ENCODE results near the gene NFE2L1. TPM values are rescaled to one million over a fixed set of nuclear protein-coding genes. Genes with fewer than 3 reads are reported as not detected.

NFE2L1 gene
- polyA plus RNA-seq, 1 experiment = 251 TPM

DNA sequence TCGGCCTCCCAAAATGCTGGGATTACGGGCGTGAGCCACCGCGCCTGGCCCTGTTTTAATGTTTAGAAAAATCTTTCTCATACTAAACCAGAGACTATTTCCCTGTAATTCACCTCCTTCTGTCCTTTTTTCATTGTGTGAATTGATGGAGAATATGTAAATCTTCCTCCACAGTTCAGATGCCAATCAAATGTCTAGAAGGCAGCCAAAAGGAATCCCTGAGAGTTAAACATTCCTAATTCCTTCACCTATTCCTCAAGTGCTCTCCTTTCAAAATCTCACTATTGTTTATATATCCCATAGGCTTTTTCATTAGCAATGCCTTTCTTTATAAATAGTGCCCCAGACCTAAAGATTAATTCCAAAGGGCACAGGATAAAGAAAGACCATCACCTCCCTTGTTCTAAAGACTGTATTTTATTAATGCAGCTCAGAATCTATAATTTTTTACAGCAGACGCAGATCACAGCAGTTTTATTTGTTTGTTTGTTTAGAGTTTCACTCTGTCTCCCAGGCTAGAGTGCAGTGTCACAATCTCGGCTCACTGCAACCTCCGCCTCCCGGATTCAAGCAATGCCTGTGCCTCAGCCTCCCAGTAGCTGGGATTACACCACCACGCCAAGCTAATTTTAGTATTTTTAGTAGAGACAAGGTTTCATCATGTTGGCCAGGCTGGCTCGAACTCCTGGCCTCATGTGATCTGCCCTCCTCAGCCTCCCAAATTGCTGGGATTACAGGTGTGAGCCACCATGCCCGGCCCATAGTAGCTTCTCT is 41.0 kb upstream of the NFE2L1 start:
- DNase-seq (ENCODE audit: low read depth, low spot score) = no peak
- POLR2A ChIA-PET = no interaction called here
- no peaks in the 10 kb centered on the region for H3K27me3 ChIP-seq (ENCODE audit: control insufficient read depth, insufficient read depth, low read length)
- CTCF ChIA-PET = interaction anchor here (0.9 to 1.9 kb wide), 4 partner anchors 11 to 60 kb away, joined by 4 to 8 read pairs (median 4); partner anchors contain the start of gene CDK5RAP3
- H3K27ac ChIP-seq (ENCODE audit: low read depth, low read length) = no peak overlapping the region
- TF ChIP-seq, protein P1, sequence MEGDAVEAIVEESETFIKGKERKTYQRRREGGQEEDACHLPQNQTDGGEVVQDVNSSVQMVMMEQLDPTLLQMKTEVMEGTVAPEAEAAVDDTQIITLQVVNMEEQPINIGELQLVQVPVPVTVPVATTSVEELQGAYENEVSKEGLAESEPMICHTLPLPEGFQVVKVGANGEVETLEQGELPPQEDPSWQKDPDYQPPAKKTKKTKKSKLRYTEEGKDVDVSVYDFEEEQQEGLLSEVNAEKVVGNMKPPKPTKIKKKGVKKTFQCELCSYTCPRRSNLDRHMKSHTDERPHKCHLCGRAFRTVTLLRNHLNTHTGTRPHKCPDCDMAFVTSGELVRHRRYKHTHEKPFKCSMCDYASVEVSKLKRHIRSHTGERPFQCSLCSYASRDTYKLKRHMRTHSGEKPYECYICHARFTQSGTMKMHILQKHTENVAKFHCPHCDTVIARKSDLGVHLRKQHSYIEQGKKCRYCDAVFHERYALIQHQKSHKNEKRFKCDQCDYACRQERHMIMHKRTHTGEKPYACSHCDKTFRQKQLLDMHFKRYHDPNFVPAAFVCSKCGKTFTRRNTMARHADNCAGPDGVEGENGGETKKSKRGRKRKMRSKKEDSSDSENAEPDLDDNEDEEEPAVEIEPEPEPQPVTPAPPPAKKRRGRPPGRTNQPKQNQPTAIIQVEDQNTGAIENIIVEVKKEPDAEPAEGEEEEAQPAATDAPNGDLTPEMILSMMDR (IDR thresholded peaks at IDR 0.05; ENCODE audit: low read depth, low read length) = no peak
- no peak overlapping the region for H3K4me3 ChIP-seq (ENCODE audit: low read depth, low read length)
- no peaks in the 10 kb centered on the region; the same call in 1 of the 2 replicates for H3K9me3 ChIP-seq (ENCODE audit: control insufficient read depth, insufficient read depth, low read length)

DNA sequence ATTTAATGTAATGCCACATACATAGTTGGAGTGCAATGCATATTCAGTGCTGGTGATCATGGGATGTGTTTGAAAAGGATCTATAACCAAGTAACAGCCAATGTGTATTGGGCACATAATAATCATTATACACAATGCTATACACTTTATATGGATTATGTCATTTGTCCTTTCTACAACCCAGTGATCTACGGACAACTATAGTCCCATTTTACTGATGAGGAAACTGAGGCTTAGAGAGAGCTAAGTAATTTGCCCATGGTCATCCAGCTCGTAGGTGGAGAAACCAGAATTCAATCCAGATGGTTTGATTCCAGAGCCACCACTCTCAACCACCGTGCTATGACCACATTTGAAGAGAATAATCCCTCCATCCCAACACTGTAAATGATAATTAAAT is 38.0 kb upstream of the NFE2L1 start:
- ChIA-PET POLR2A (no interaction called here), CTCF (interaction anchor here (1.4 to 3.5 kb wide), 5 partner anchors 8 to 62 kb away, joined by 3 to 22 read pairs (median 14); partner anchors contain the start of gene CDK5RAP3)
- no peak overlapping the region for H3K4me3 ChIP-seq (ENCODE audit: low read depth, low read length)
- no peaks in the 10 kb centered on the region for H3K9me3 ChIP-seq (ENCODE audit: control insufficient read depth, insufficient read depth, low read length)
- peaks cover 9% of the 10 kb centered on the region for H3K27me3 ChIP-seq (ENCODE audit: control insufficient read depth, insufficient read depth, low read length)
- TF ChIP-seq, protein P1 (IDR thresholded peaks at IDR 0.05; ENCODE audit: low read depth, low read length) = no peak
- H3K27ac ChIP-seq (ENCODE audit: low read depth, low read length) = no peak overlapping the region
- DNase-seq (ENCODE audit: low read depth, low spot score) = no peak

DNA sequence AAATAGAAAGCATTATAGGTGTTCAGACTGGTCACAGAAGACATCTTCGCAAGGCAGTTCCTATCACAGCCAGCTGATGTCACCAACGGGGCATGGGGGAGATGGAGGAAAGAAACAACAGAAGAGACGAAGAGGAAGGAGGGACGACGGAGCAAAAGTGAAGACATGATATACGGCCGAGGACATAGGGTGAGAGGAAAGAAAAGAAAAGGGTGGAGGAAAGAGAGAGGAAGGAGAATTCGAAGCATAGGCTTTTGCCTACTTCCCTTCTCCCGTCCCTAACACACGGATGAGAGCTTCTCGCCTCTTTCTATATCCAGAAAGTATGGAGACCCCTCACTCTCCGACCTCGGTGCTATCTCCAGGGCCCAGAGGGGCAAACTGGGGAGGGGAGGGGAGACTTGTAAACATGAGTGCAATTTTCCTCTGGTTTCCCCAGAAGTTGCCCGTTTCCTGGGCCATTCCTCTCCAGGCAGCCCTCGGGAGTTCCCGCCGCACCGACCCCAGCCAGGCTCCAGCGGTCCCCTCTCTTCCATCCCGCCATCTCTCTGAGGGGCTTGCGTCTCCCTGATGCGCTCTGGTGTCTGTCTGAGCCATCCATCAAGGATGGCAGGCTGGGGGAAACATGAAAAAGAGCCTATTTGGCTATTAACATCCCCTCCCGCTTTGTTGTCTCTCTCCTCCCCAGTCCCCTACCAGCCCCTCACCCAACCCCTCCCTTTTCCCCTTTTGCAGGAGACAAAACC is 36.6 kb upstream of the NFE2L1 start:
- DNase-seq (ENCODE audit: low read depth, low spot score) = no peak
- ChIA-PET CTCF (interaction anchor here (0.6 to 3.5 kb wide), 10 partner anchors 9 to 738 kb away, joined by 3 to 22 read pairs (median 4); partner anchors contain the start of gene CDK5RAP3), POLR2A (no interaction called here)
- Histone ChIP-seq H3K27me3 (ENCODE audit: control insufficient read depth, insufficient read depth, low read length) (peaks cover 9% of the 10 kb centered on the region), H3K9me3 (ENCODE audit: control insufficient read depth, insufficient read depth, low read length) (no peaks in the 10 kb centered on the region), H3K27ac (ENCODE audit: low read depth, low read length) (no peak overlapping the region), H3K4me3 (ENCODE audit: low read depth, low read length) (peak overlapping the region; percentile 54)
- TF ChIP-seq, protein P1 (IDR thresholded peaks at IDR 0.05; ENCODE audit: low read depth, low read length) = peak; percentile 59

- Histone ChIP-seq H3K4me3 (ENCODE audit: low read depth, low read length) (peak overlapping the region; percentile 54), H3K27ac (ENCODE audit: low read depth, low read length) (no peak overlapping the region), H3K9me3 (ENCODE audit: control insufficient read depth, insufficient read depth, low read length) (no peaks in the 10 kb centered on the region), H3K27me3 (ENCODE audit: control insufficient read depth, insufficient read depth, low read length) (peaks cover 9% of the 10 kb centered on the region)
- DNase-seq (ENCODE audit: low read depth, low spot score) = no peak
- TF ChIP-seq, protein P1 (IDR thresholded peaks at IDR 0.05; ENCODE audit: low read depth, low read length) = no peak
- POLR2A ChIA-PET = no interaction called here
- CTCF ChIA-PET = interaction anchor here (0.6 to 3.5 kb wide), 7 partner anchors 9 to 64 kb away, joined by 3 to 22 read pairs (median 4); partner anchors contain the start of gene CDK5RAP3
Observed at GRCh38 chr17:48012151-48012520, 36.0 kb upstream of the NFE2L1 start.

Data from AG04450 (cell line).